Inflammatory macrophage treated with lipopolysaccharide for 1 hour (primary cell): Measurements from ENCODE around the gene MAK.
A peak's percentile ranks its signal among the peaks of the same experiment; 100 is the strongest.
"Not testable (repeated sequence)": the region's sequence is repeated elsewhere in the genome, so short reads cannot be mapped to it uniquely, and the experiment has no call there.

Source experiments
- DNase-seq, 2 donors: peaks; one replicate each; pipeline ENCODE4 v3.0.0-alpha.2; 2020 to 2022

MAK gene

GRCh38 chr6:10771371-10771894, 66.9 kb downstream of the MAK start:
- no peak for DNase-seq

- no peak for DNase-seq
Observed at GRCh38 chr6:10769419-10769818, 68.9 kb downstream of the MAK start.

- DNase-seq = no peak
Observed at GRCh38 chr6:10763006-10763405, 75.3 kb downstream of the MAK start.

GRCh38 chr6:10759884-10760329, 78.4 kb downstream of the MAK start:
- DNase-seq = no peak

- peak; percentile 57 to 63 for DNase-seq
Observed at GRCh38 chr6:10759312-10759839, 79.0 kb downstream of the MAK start.

GRCh38 chr6:10756085-10756484, 82.3 kb downstream of the MAK start:
- DNase-seq = no peak

- not testable (repeated sequence) for DNase-seq
Observed at GRCh38 chr6:10751757-10752156, 86.6 kb downstream of the MAK start.

GRCh38 chr6:10750568-10750967, 87.8 kb downstream of the MAK start:
- not testable (repeated sequence) for DNase-seq

- no peak for DNase-seq
Observed at GRCh38 chr6:10749734-10750133, 88.6 kb downstream of the MAK start.

GRCh38 chr6:10747251-10747972, 90.9 kb downstream of the MAK start, which contains the start of gene TMEM14B:
TMEM14B (plus strand) TSS chr6:10747805; CDS start chr6:10749246, 1,441 bp downstream.
- DNase-seq = peak; percentile 96 to 99

GRCh38 chr6:10746915-10747250, 91.5 kb downstream of the MAK start:
- DNase-seq = no peak

- DNase-seq = no peak
Observed at GRCh38 chr6:10745116-10745515, 93.2 kb downstream of the MAK start.

- DNase-seq = no peak
Observed at GRCh38 chr6:10743515-10743914, 94.8 kb downstream of the MAK start.

- no peak for DNase-seq
Observed at GRCh38 chr6:10742251-10742650, 96.1 kb downstream of the MAK start.

- DNase-seq = not testable (repeated sequence)
Observed at GRCh38 chr6:10741643-10742042, 96.7 kb downstream of the MAK start.

- no peak for DNase-seq
Observed at GRCh38 chr6:10740061-10740460, 98.3 kb downstream of the MAK start.

- no peak for DNase-seq
Observed at GRCh38 chr6:10736731-10737130, 101.6 kb downstream of the MAK start.

- DNase-seq = no peak
Observed at GRCh38 chr6:10733863-10734262, 104.5 kb downstream of the MAK start.

GRCh38 chr6:10733151-10733715, 105.1 kb downstream of the MAK start:
- DNase-seq = no peak

GRCh38 chr6:10730254-10730653, 108.1 kb downstream of the MAK start:
- DNase-seq = peak in 1 of 2 donors; percentile 44

GRCh38 chr6:10725716-10726115, 112.6 kb downstream of the MAK start:
- DNase-seq = no peak

- DNase-seq = no peak
Observed at GRCh38 chr6:10725044-10725443, 113.3 kb downstream of the MAK start.

- DNase-seq = no peak
Observed at GRCh38 chr6:10723567-10723881, 114.8 kb downstream of the MAK start.

- peak; percentile 91 to 95 for DNase-seq
Observed at GRCh38 chr6:10722820-10723566, 115.3 kb downstream of the MAK start, which contains the start of gene TMEM14C. TMEM14C (plus strand) TSS chr6:10723070; CDS start chr6:10724614, 1,544 bp downstream.
